Stimulated activated CD4-positive, alpha-beta T cell treated with anti-CD3 and anti-CD28 coated beads, Interleukin-15, amount 100 ng/mL, for 1 hour (primary cell): ENCODE measurements around the gene SLC2A4RG.
A peak's percentile ranks its signal among the peaks of the same experiment; 100 is the strongest.
"Not testable (repeated sequence)": the region's sequence is repeated elsewhere in the genome, so short reads cannot be mapped to it uniquely, and the experiment has no call there.

ENCODE experiments used
- DNase-seq, 2 donors: peaks; one replicate each; pipeline ENCODE4 v3.0.0-alpha.2; 2020; ENCODE audit warnings: low read depth in 1 of 2, low spot score in 1 of 2

SLC2A4RG gene

GRCh38 chr20:63775096-63775978 is 35.8 kb downstream of the SLC2A4RG start:
- peak in 1 of 2 donors; percentile 37 for DNase-seq

GRCh38 chr20:63776875-63777274 is 37.3 kb downstream of the SLC2A4RG start:
- DNase-seq = not testable (repeated sequence)

GRCh38 chr20:63777614-63778013 is 38.0 kb downstream of the SLC2A4RG start:
- DNase-seq = no peak

GRCh38 chr20:63778034-63778752 is 38.6 kb downstream of the SLC2A4RG start:
- no peak for DNase-seq

DNA sequence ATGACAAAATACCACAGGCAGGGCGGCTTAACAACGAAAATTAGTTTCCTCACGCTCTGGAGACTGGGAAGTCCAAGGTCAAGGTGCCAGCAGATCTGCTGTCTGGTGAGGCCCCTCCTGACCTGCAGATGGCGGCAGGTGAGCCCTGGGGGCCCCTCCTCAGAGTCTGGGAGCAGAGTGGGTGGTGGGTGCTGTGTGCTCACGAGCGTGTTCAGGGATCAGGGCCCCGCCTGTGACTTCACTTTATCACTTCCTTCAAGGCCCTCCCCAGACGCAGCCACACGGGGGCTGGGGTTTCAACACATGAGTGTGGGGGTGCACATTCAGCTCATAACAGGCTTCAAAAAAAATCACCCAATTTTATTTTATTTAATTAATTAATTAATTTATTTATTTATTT is 39.3 kb downstream of the SLC2A4RG start:
- no peak for DNase-seq

GRCh38 chr20:63781181-63781580 is 41.6 kb downstream of the SLC2A4RG start:
- no peak for DNase-seq

DNA sequence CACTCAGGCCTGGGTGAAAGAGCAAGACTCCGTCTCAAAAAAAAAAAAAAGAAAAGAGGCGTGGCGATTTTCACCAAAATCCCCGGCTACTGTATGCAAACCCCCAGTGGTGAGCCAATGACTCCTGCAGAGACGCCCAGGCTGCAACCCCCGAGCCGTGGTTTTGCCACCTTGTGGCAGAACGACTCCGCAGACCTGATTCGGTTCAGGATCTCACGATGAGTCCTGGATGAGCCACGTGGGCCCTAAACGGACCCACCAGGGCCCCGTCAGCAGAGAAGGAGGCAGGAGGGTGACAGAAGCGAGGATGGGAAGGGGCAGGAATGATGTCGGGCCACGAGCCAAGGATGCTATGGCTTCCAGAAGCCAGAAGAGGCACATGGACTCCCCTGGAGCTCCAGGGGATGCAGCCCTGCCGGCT is 42.5 kb downstream of the SLC2A4RG start:
- peak in 1 of 2 donors; percentile 10 for DNase-seq

DNA sequence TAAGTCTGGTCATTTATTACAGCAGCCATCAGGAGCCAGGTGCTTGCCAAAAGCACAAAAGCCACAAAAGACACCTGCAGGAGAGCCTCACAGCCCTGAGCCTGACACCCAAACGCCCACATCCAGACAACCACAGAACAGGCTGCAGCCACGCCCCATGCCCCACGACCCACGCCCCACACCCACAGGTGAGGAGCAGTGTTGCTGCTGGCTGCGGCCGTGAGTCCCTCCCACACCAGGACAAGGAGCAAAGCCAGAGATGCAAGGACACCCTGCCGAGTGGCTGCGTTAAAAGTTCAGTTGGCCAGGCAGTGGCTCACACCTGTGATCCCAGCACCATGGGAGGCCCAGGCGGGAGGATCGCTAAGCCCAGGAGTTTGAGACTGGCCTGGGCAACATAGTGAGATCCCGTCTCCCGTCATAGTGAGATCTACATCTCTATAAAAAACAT is 43.0 kb downstream of the SLC2A4RG start:
- no peak for DNase-seq

DNA sequence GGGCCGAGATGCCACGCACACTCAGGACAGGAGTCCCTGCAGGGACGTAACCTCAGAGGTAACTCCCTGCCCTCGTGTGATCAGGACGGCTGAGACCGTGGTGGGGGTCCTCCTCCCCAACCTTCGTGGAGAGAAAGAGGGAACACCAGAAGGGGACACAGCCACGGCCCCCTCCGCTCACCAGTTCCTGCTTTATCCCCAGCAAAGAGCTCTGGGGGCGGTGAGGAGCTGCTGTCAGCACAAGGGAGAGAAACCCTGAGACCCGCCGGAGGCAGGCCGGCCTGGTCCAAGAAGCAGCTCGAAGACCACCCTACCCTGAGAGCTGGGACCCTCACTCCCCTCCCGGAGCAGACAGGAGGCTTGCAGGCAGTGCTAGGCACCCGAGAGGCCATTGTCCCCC is 44.4 kb downstream of the SLC2A4RG start:
- no peak for DNase-seq

DNA sequence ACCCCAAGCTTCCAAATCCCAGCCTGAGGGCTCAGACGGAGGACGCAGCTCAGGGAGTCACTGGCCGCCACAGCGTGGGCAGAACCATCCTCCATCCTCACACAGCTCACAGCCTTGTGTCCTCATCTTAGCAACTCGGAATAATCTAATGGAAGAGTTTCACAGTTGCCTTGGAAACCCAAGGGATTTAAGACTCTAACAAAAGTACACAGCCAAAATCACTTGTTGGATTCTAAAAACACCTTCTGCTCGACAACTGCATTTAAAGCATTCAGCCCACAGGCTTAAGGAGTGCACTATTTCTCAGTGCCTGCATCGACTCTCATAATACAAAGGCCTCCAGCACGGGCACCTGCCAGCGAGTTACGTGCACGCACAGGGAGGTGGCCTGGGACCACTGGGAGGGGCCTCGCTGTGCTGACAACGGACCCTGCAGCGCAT is 46.1 kb downstream of the SLC2A4RG start:
- no peak for DNase-seq

DNA sequence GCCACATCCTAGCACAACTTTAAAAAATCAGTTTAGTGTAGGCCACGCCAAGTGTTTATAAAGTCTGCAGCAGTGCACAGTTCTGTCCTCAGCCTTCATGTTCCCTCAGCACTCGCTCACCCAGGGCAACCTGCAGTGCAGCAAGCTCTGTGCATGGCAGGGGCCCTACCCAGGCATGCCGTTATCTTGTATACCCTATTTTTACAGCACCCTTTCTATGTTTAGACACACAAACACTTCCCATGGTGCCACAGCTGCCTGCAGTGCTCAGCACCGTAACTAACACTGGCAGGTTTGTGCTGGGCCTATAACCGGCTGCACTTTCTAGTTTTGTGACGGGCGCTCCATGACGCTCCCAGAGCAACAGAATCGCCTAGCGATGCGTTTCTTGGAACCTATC is 47.7 kb downstream of the SLC2A4RG start:
- DNase-seq = no peak

GRCh38 chr20:63787749-63788148 is 48.2 kb downstream of the SLC2A4RG start:
- no peak for DNase-seq

DNA sequence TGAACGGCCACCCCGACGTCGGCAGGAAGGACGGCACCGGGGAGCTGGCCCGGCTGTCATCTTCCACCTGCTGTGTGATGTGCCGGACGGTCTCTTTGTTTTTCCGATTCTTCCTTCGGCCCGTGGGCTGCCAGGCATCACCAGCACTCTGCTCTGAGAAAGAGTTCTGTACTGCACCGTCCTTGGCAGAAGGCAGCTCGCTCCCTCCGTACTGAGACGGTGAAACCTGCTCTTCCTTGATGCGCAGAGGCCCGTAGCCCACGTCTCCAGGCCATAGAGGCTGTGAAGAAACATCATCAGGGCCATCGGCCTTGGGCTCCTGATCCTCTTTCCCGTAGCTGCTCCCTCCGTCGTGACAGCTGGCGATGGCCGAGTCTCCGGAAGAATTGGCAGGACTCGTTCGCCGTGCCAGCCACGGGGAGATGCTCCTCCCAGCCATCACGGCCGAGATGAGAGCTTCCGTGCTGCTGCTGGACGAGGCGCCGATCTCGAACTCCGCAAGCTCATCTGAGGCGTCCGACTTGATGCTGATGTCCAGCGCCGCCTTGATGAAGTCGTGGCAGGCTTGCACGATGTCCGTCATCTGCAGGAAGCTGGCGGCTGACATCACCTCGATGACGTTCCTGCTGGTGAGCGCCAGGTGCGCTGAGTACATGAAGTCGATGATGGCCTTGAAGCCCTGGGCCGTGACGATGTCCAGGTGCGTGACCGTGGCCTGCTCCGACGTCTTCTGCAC is 50.4 kb downstream of the SLC2A4RG start:
- DNase-seq = no peak

- DNase-seq = no peak
These were observed 51.1 kb downstream of the SLC2A4RG start for GRCh38 chr20:63790572-63791168.

DNA sequence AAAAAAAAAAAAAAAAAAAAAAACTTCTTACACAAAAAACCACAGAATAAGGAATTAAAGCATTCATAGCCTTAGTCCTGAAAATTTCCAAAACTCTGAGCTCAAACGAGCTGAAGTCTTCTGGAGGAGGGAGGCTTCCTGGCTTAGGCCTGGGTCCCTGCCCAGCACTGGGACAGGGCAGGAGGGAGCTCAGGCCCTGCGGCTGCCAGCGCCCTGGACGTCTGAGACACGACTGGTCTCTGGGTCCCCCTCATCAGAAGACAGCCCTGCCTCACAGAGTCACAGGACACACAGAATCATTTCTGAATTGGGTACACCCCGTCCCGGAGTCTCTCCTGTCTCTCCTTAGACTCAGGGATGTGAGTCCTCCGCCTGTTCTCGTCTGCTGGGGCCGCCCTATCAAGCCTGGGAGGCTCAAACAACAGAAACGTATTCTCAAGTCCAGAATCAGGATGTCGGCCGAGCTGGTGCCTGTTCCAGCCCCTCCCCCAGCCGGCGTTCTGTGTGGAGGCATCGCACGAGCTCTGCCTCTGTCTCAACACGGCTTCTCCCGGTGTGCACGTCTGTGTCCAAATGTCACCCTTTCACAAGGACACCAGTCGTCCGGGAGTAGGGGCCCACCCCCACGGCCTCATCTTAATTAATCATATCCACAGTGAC is 52.1 kb downstream of the SLC2A4RG start:
- no peak for DNase-seq

- DNase-seq = no peak
These were observed 53.3 kb downstream of the SLC2A4RG start for GRCh38 chr20:63792866-63793265.
